Measurements from ENCODE around the gene NHS. TPM values are rescaled to one million over a fixed set of nuclear protein-coding genes. Genes with fewer than 3 reads are reported as not detected.

The NHS gene
- total RNA-seq, 1 donor = 10.5 TPM

GRCh38 chrX:17459008-17459611 is 84.1 kb downstream of the NHS start:
- TF ChIP-seq, protein P1, sequence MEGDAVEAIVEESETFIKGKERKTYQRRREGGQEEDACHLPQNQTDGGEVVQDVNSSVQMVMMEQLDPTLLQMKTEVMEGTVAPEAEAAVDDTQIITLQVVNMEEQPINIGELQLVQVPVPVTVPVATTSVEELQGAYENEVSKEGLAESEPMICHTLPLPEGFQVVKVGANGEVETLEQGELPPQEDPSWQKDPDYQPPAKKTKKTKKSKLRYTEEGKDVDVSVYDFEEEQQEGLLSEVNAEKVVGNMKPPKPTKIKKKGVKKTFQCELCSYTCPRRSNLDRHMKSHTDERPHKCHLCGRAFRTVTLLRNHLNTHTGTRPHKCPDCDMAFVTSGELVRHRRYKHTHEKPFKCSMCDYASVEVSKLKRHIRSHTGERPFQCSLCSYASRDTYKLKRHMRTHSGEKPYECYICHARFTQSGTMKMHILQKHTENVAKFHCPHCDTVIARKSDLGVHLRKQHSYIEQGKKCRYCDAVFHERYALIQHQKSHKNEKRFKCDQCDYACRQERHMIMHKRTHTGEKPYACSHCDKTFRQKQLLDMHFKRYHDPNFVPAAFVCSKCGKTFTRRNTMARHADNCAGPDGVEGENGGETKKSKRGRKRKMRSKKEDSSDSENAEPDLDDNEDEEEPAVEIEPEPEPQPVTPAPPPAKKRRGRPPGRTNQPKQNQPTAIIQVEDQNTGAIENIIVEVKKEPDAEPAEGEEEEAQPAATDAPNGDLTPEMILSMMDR (IDR thresholded peaks at IDR 0.05; ENCODE audit: extremely low read depth, low read depth, low read length) = no peak
- H2AFZ ChIP-seq (ENCODE audit: low read length) = peak overlapping the region; percentile 16
- H3K4me3 ChIP-seq (ENCODE audit: insufficient read depth, low read length) = peak overlapping the region; percentile 13
- H3K9me3 ChIP-seq (ENCODE audit: low read depth, low read length) = no peaks in the 10 kb centered on the region
- H3K4me2 ChIP-seq (ENCODE audit: insufficient read depth, low read length) = peak overlapping the region; percentile 65
- H3K27ac ChIP-seq (ENCODE audit: low read depth, low read length) = peak overlapping the region; percentile 88
- no peaks in the 10 kb centered on the region for H4K20me1 ChIP-seq (ENCODE audit: insufficient read depth, low read length)
- H3K36me3 ChIP-seq (ENCODE audit: insufficient read depth, low read length) = no peaks in the 10 kb centered on the region
- peaks cover 15% of the 10 kb centered on the region for H3K4me1 ChIP-seq (ENCODE audit: insufficient read depth, low read length)
- no peak for DNase-seq (ENCODE audit: insufficient read length, low spot score, missing footprints)
- no peaks in the 10 kb centered on the region for H3K27me3 ChIP-seq (ENCODE audit: insufficient read depth, low read length)
- peaks cover 15% of the 10 kb centered on the region for H3K79me2 ChIP-seq (ENCODE audit: insufficient read depth, low read length)

- Histone ChIP-seq H3K36me3 (ENCODE audit: insufficient read depth, low read length) (no peaks in the 10 kb centered on the region), H4K20me1 (ENCODE audit: insufficient read depth, low read length) (peaks cover under 1% of the 10 kb centered on the region), H3K4me2 (ENCODE audit: insufficient read depth, low read length) (peak overlapping the region; percentile 65), H3K9me3 (ENCODE audit: low read depth, low read length) (no peaks in the 10 kb centered on the region), H3K27ac (ENCODE audit: low read depth, low read length) (peak overlapping the region; percentile 88), H3K79me2 (ENCODE audit: insufficient read depth, low read length) (peaks cover 15% of the 10 kb centered on the region), H3K27me3 (ENCODE audit: insufficient read depth, low read length) (no peaks in the 10 kb centered on the region), H3K4me3 (ENCODE audit: insufficient read depth, low read length) (no peak overlapping the region), H3K4me1 (ENCODE audit: insufficient read depth, low read length) (peaks cover 20% of the 10 kb centered on the region), H2AFZ (ENCODE audit: low read length) (no peak overlapping the region)
- DNase-seq (ENCODE audit: insufficient read length, low spot score, missing footprints) = no peak
- TF ChIP-seq, protein P1 (IDR thresholded peaks at IDR 0.05; ENCODE audit: extremely low read depth, low read depth, low read length) = no peak
Measured at GRCh38 chrX:17459661-17460060, 84.7 kb downstream of the NHS start.

DNA sequence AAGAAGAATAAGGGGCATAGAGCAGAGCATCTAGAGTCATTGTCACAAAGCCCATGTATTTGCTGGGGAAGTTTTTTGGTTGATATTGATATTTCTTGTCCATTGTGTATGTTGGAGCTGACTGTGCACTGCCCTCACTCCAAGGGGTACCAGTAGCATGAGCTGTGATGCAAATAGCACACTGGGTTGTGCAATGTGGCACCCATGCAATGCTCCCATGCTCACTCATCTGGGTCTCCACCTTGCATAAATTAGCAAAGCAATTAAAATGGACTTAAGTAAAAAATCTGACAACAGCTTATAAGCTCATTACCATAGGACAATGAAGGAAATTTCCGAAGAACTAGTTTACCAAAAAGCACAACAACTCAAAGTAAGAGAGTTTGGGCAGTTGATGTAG is 87.9 kb downstream of the NHS start:
- Histone ChIP-seq H3K4me3 (ENCODE audit: insufficient read depth, low read length) (no peak overlapping the region), H3K27me3 (ENCODE audit: insufficient read depth, low read length) (no peaks in the 10 kb centered on the region), H3K9me3 (ENCODE audit: low read depth, low read length) (no peaks in the 10 kb centered on the region), H3K4me1 (ENCODE audit: insufficient read depth, low read length) (peaks cover 24% of the 10 kb centered on the region), H3K36me3 (ENCODE audit: insufficient read depth, low read length) (no peaks in the 10 kb centered on the region), H3K27ac (ENCODE audit: low read depth, low read length) (no peak overlapping the region), H4K20me1 (ENCODE audit: insufficient read depth, low read length) (peaks cover 5% of the 10 kb centered on the region), H2AFZ (ENCODE audit: low read length) (no peak overlapping the region), H3K79me2 (ENCODE audit: insufficient read depth, low read length) (peaks cover 17% of the 10 kb centered on the region), H3K4me2 (ENCODE audit: insufficient read depth, low read length) (no peak overlapping the region)
- TF ChIP-seq, protein P1 (IDR thresholded peaks at IDR 0.05; ENCODE audit: extremely low read depth, low read depth, low read length) = no peak
- no peak for DNase-seq (ENCODE audit: insufficient read length, low spot score, missing footprints)

DNA sequence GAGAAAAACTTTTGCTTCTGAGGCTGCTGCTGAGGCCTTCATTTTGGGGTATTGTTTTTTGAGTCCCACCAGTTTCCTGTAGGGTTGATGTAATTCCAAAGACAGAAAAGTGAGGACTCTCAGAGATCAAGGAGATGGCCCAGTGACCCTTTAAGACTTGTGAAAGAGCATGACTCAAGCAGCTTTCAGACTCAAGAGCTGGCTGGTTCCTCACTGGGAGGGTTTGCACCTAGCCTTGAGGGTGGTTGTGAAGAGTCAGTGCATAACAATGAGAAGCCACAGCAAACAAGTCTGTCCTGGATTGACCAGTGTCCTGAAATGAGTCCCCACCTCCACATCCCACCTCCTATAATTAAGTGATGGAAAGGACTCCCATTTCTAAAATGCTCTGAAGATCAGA is 89.2 kb downstream of the NHS start:
- Histone ChIP-seq H4K20me1 (ENCODE audit: insufficient read depth, low read length) (peaks cover 5% of the 10 kb centered on the region), H3K27ac (ENCODE audit: low read depth, low read length) (no peak overlapping the region), H3K4me1 (ENCODE audit: insufficient read depth, low read length) (peaks cover 20% of the 10 kb centered on the region), H3K36me3 (ENCODE audit: insufficient read depth, low read length) (no peaks in the 10 kb centered on the region), H3K79me2 (ENCODE audit: insufficient read depth, low read length) (peaks cover 17% of the 10 kb centered on the region), H2AFZ (ENCODE audit: low read length) (no peak overlapping the region), H3K9me3 (ENCODE audit: low read depth, low read length) (no peaks in the 10 kb centered on the region), H3K4me2 (ENCODE audit: insufficient read depth, low read length) (no peak overlapping the region), H3K27me3 (ENCODE audit: insufficient read depth, low read length) (no peaks in the 10 kb centered on the region), H3K4me3 (ENCODE audit: insufficient read depth, low read length) (no peak overlapping the region)
- TF ChIP-seq, protein P1 (IDR thresholded peaks at IDR 0.05; ENCODE audit: extremely low read depth, low read depth, low read length) = no peak
- DNase-seq (ENCODE audit: insufficient read length, low spot score, missing footprints) = no peak

Data from osteoblast (primary cell).